GM21717 (cell line): ENCODE measurements around the gene F11R.
"Not testable (repeated sequence)": the region's sequence is repeated elsewhere in the genome, so short reads cannot be mapped to it uniquely, and the experiment has no call there.

ENCODE experiments used
- ATAC-seq: cut with Tn5 transposase; IDR thresholded peaks from one replicate; pipeline ENCODE4 v1.9.1; 2021; ENCODE audit warnings: mild to moderate bottlenecking, moderate library complexity; ENCODE audit not compliant: unreplicated experiment

The F11R gene

GRCh38 chr1:161016683-161017082 lies 4.3 kb downstream of the F11R start:
- ATAC-seq, result not testable (repeated sequence)

- ATAC-seq, result peak; percentile 78
These were observed 7.3 kb downstream of the F11R start for GRCh38 chr1:161013488-161014230.

GRCh38 chr1:161013131-161013487 lies 7.8 kb downstream of the F11R start:
- ATAC-seq, result peak; percentile 16

GRCh38 chr1:161012420-161012819 lies 8.5 kb downstream of the F11R start:
- no peak for ATAC-seq

- ATAC-seq, result no peak
These were observed 11.2 kb downstream of the F11R start for GRCh38 chr1:161009602-161010211.

- no peak for ATAC-seq
These were observed 12.0 kb downstream of the F11R start for GRCh38 chr1:161008869-161009510.

- ATAC-seq, result no peak
These were observed 13.6 kb downstream of the F11R start for GRCh38 chr1:161007369-161007768.

GRCh38 chr1:161006563-161006962 lies 14.4 kb downstream of the F11R start:
- no peak for ATAC-seq

- ATAC-seq, result no peak
These were observed 19.4 kb downstream of the F11R start for GRCh38 chr1:161001525-161001924.

- no peak for ATAC-seq
These were observed 20.0 kb downstream of the F11R start for GRCh38 chr1:161000736-161001480.

- ATAC-seq, result no peak
These were observed 21.6 kb downstream of the F11R start for GRCh38 chr1:160999376-160999775.

GRCh38 chr1:160997323-160998038 lies 23.5 kb downstream of the F11R start:
- ATAC-seq, result no peak

GRCh38 chr1:160996178-160996577 lies 24.8 kb downstream of the F11R start:
- no peak for ATAC-seq

GRCh38 chr1:160993544-160994193 lies 27.3 kb downstream of the F11R start:
- ATAC-seq, result no peak

GRCh38 chr1:160992036-160992435 lies 28.9 kb downstream of the F11R start:
- ATAC-seq, result not testable (repeated sequence)

- ATAC-seq, result no peak
These were observed 33.4 kb downstream of the F11R start for GRCh38 chr1:160987359-160988050.

- no peak for ATAC-seq
These were observed 35.2 kb downstream of the F11R start for GRCh38 chr1:160985723-160986122.

GRCh38 chr1:160981584-160982411 lies 39.2 kb downstream of the F11R start:
- ATAC-seq, result no peak

GRCh38 chr1:160979286-160979685 lies 41.7 kb downstream of the F11R start:
- ATAC-seq, result no peak
